Measurements from ENCODE around the gene MBOAT2. TPM values are rescaled to one million over a fixed set of nuclear protein-coding genes. Genes with fewer than 3 reads are reported as not detected.

Gene MBOAT2
- polyA plus RNA-seq, 1 donor from 2014 or later = 205 TPM

DNA sequence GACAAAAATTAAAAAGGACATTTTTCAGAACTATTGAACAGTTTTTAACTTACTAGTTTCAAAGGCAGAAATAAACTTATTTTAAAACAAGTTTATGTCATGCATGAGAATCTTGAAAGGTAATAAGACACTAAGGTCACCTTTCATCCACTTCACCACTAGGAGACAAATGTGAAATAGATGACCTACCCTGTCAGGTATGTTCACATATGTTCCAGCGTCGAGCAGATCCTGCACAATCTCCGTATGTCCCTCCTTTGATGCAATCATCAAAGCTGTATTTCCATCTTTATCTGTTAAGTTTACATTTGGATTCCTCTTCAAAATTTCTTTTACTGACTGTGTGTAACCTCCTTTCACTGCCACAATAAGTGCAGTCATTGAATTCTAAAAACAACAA, 200.7 kb downstream of the MBOAT2 start:
- no peak overlapping the region for H3K4me3 ChIP-seq (ENCODE audit: low read length)
- H3K36me3 ChIP-seq (ENCODE audit: insufficient read depth, low read length) = peaks cover 22% of the 10 kb centered on the region
- no peak overlapping the region for H3K4me2 ChIP-seq (ENCODE audit: low read length)
- no peaks in the 10 kb centered on the region for H3K27me3 ChIP-seq (ENCODE audit: insufficient read depth, low read depth, low read length)
- no peak overlapping the region for H3K27ac ChIP-seq (ENCODE audit: low read length)
- H4K20me1 ChIP-seq (ENCODE audit: insufficient read depth) = peaks cover 5% of the 10 kb centered on the region
- no peaks in the 10 kb centered on the region for H3K9me3 ChIP-seq (ENCODE audit: low read length)
- no peaks in the 10 kb centered on the region for H3F3A ChIP-seq (ENCODE audit: insufficient read depth, low read length, poor library complexity, severe bottlenecking)
- H3K9me2 ChIP-seq (ENCODE audit: insufficient read depth, low read length) = no peaks in the 10 kb centered on the region
- no peak overlapping the region for H3K9ac ChIP-seq (ENCODE audit: low read length)
- no peaks in the 10 kb centered on the region for H3K79me2 ChIP-seq (replicated peaks; ENCODE audit: insufficient read depth, low read length)
- TF ChIP-seq MXI1 (conservative IDR thresholded peaks at IDR 0.05; ENCODE audit: poor library complexity, severe bottlenecking) = no peak
- no peak for TF ChIP-seq EZH2 (IDR thresholded peaks at IDR 0.05; ENCODE audit: borderline replicate concordance, insufficient read depth, low read length, poor library complexity, severe bottlenecking)
- TF ChIP-seq SMC3 (conservative IDR thresholded peaks at IDR 0.05; ENCODE audit: poor library complexity) = no peak
- TF ChIP-seq POLR2AphosphoS5 (IDR thresholded peaks at IDR 0.05) = no peak
- TF ChIP-seq EP300 (conservative IDR thresholded peaks at IDR 0.05; ENCODE audit: poor library complexity, severe bottlenecking) = no peak
- TF ChIP-seq RAD21 (conservative IDR thresholded peaks at IDR 0.05) = no peak
- TF ChIP-seq, protein P1, sequence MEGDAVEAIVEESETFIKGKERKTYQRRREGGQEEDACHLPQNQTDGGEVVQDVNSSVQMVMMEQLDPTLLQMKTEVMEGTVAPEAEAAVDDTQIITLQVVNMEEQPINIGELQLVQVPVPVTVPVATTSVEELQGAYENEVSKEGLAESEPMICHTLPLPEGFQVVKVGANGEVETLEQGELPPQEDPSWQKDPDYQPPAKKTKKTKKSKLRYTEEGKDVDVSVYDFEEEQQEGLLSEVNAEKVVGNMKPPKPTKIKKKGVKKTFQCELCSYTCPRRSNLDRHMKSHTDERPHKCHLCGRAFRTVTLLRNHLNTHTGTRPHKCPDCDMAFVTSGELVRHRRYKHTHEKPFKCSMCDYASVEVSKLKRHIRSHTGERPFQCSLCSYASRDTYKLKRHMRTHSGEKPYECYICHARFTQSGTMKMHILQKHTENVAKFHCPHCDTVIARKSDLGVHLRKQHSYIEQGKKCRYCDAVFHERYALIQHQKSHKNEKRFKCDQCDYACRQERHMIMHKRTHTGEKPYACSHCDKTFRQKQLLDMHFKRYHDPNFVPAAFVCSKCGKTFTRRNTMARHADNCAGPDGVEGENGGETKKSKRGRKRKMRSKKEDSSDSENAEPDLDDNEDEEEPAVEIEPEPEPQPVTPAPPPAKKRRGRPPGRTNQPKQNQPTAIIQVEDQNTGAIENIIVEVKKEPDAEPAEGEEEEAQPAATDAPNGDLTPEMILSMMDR (IDR thresholded peaks at IDR 0.05; ENCODE audit: poor library complexity, severe bottlenecking) = no peak
- TF ChIP-seq, protein P2, sequence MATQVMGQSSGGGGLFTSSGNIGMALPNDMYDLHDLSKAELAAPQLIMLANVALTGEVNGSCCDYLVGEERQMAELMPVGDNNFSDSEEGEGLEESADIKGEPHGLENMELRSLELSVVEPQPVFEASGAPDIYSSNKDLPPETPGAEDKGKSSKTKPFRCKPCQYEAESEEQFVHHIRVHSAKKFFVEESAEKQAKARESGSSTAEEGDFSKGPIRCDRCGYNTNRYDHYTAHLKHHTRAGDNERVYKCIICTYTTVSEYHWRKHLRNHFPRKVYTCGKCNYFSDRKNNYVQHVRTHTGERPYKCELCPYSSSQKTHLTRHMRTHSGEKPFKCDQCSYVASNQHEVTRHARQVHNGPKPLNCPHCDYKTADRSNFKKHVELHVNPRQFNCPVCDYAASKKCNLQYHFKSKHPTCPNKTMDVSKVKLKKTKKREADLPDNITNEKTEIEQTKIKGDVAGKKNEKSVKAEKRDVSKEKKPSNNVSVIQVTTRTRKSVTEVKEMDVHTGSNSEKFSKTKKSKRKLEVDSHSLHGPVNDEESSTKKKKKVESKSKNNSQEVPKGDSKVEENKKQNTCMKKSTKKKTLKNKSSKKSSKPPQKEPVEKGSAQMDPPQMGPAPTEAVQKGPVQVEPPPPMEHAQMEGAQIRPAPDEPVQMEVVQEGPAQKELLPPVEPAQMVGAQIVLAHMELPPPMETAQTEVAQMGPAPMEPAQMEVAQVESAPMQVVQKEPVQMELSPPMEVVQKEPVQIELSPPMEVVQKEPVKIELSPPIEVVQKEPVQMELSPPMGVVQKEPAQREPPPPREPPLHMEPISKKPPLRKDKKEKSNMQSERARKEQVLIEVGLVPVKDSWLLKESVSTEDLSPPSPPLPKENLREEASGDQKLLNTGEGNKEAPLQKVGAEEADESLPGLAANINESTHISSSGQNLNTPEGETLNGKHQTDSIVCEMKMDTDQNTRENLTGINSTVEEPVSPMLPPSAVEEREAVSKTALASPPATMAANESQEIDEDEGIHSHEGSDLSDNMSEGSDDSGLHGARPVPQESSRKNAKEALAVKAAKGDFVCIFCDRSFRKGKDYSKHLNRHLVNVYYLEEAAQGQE (IDR thresholded peaks at IDR 0.05; ENCODE audit: borderline replicate concordance) = no peak
- no peak for TF ChIP-seq TAF1 (IDR thresholded peaks at IDR 0.05; ENCODE audit: low read depth)
- H2AFZ ChIP-seq (ENCODE audit: low read depth, low read length) = no peak overlapping the region

Other genes starting within 250 kb of the MBOAT2 start
- 329 and 338 TPM in 2 replicates for gene KIDINS220, start 166.1 kb downstream of the MBOAT2 start, polyA plus RNA-seq
- 41.0 and 54.6 TPM in 2 replicates for gene ASAP2, start 203.1 kb upstream of the MBOAT2 start, polyA plus RNA-seq